Heart left ventricle (tissue), 16 donors: ENCODE results near the gene SF3A2. TPM values are rescaled to one million over a fixed set of nuclear protein-coding genes. Genes with fewer than 3 reads are reported as not detected.

Experiments
- ATAC-seq, 4 donors: fragments of 200-7000 bp; cut with Tn5 transposase; one replicate each; pipeline ENCODE4 v1.9.1; 2020 to 2022; ENCODE audit warnings: moderate library complexity in 4 of 4, mild to moderate bottlenecking in 3 of 4, moderate number of reproducible peaks in 1 of 4
- DNase-seq, 5 donors: peaks; one replicate each; pipeline ENCODE4 v3.0.0-alpha.2; 2020
- H3K27ac ChIP-seq, 12 donors: fragments of 200-600 bp; sonication (generic) in 4 of 12; one replicate each; pipeline versions ENCODE4 v1.5.0 to v1.8.0; 2016 to 2022; ENCODE audit warnings: mild to moderate bottlenecking in 2 of 12
- H3K27me3 ChIP-seq, 9 donors: fragments of 200-600 bp; sonication (generic) in 2 of 9; one replicate each; pipeline versions ENCODE4 v1.5.1 to v1.8.0; 2016 to 2022; ENCODE audit warnings: mild to moderate bottlenecking in 3 of 9
- H3K36me3 ChIP-seq, 9 donors: fragments of 200-600 bp; sonication (generic) in 2 of 9; one replicate each; pipeline versions ENCODE4 v1.5.0 to v1.8.0; 2018 to 2022; ENCODE audit warnings: mild to moderate bottlenecking in 2 of 9
- H3K4me1 ChIP-seq, 12 donors: fragments of 200-600 bp; sonication (generic) in 4 of 12; one replicate each; pipeline versions ENCODE4 v1.5.0 to v1.8.0; 2016 to 2022; ENCODE audit warnings: mild to moderate bottlenecking in 3 of 12
- H3K4me3 ChIP-seq, 12 donors: fragments of 200-600 bp; sonication (generic) in 4 of 12; one replicate each; pipeline versions ENCODE4 v1.5.0 to v1.8.0; 2017 to 2022; ENCODE audit warnings: mild to moderate bottlenecking in 9 of 12, moderate library complexity in 4 of 12
- H3K9me3 ChIP-seq, 12 donors: fragments of 200-600 bp; sonication (generic) in 4 of 12; one replicate each; pipeline versions ENCODE4 v1.5.0 to v1.8.0; 2016 to 2022; ENCODE audit warnings: mild to moderate bottlenecking in 1 of 12
- POLR2A ChIP-seq, 2 donors: fragments of 450-650 bp; IDR thresholded peaks; one replicate each; pipeline ENCODE4 v1.6.1; 2017; ENCODE audit warnings: antibody characterized with exemption in 2 of 2, mild to moderate bottlenecking in 2 of 2, moderate library complexity in 2 of 2
- WGBS, 4 donors: extraction: QIAGEN DNeasy Blood & Tissue Kit in 2 of 4; methylation state at CpG; one replicate each; pipeline versions ENCODE4 v1.1.5 to v1.1.7; 2013 to 2018; 5-methylcytosine and 5-hydroxymethylcytosine counted together
- intact Hi-C, 10 donors: fragments of 100-400 bp; cut with DNase I; formaldehyde crosslinking; loops; one replicate each; pipeline versions ENCODE4 v1.11.1 to v1.14.2; 2022
- polyA plus RNA-seq, 2 donors: library from polyadenylated mRNA; stranded (reverse); fragments of 200-250 nt; gene quantifications; one replicate each; pipeline ENCODE4 v1.2.3, GENCODE V29; 2013
- total RNA-seq, 9 donors: library from RNA; depleted of rRNA in 2 of 9; stranded (reverse); fragments of >200 nt in 2 of 9; fragmentation: NEBNext Ultra II Directional in 3 of 9; extraction: Animal tissue kit (Norgen Biotek cat#: 25700) in 3 of 9; gene quantifications; one replicate each; pipeline versions ENCODE4 v1.1.0 to v1.2.4, GENCODE V29; 2016 to 2023
- TF ChIP-seq, protein P1 (sequence below), 12 donors: fragments of 200-600 bp; sonication (generic) in 4 of 12; IDR thresholded peaks; one replicate each; pipeline versions ENCODE4 v1.5.0 to v1.8.0; 2018 to 2022; ENCODE audit warnings: antibody characterized with exemption in 12 of 12, mild to moderate bottlenecking in 5 of 12
- donor health status: ischemic (EF 13 %, LVEDD 7.1; RV severe dilation, severe dysfunction).
- donor health status: healthy with polysubstance abuse.
- donor health status: DM: no; HTN: yes; CAD: no.
- donor health status: DM: no; HTN: no; CAD: no.
- donor health status: ischemic (EF 25% LVEDD 6.9; RV normal size, moderate dysfunction).
- donor health status: ischemic (EF 25% LVEDD 5.7; RV mildly dilated, moderate dysfunction).
- donor health status: healthy.
- donor health status: DM: yes; HTN: yes; CAD: no.
- donor health status: ischemic (EF 35%, LVEDD 5.7; RV mildly dilated, moderate dysfunction).
- donor health status: nonischemic (EF 11% LVEDD 7.7; RV severe dilation, severe dysfunction).
- donor health status: DM: yes; HTN: yes; CAD: no.
- donor health status: PGD.
- donor health status: ischemic (EF 29% LVEDD 5.4; RV normal size, mild dysfunction).
- donor health status: nonischemic (EF 23%, LVEDD 6.1; RV moderate dilation, normal function).

SF3A2 gene
- total and polyA plus RNA-seq, 11 donors = 19.2 to 43.9 (median 28.6) TPM

DNA sequence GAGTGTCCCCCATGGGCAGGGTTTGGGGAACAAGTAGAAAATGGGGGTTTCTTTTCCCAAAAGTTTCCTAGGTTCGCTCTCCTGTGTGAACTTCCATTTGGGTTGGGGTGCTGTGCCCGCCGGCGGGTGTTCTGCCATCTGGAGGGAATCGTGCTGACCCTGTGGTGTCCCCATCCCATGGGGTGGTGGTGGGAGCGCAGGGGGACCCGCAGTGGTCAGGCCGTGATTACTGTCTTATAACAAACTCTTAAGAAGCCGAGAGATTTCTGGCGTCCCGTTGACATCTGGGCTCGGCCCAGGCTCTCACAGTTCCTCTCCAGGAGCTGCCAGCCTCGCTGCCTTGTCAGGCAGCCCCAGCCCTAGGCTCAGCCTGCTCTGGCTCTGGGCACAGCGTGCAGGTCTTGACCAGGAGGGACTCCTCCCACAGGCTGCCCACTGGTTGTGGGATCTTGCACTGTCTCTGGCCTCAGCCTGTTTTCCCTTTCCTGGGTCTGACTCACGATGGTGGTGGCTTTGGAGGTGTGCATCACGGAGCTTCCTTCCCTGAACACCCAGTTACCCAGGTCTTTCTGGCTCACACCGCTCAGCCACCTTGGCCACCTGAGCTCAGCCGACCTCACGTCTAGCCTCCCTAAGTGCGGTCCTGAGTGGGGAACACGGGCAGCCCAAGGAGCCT is 35.0 kb upstream of the SF3A2 start:
- peaks cover 0 to 62% (median 25%) of the 10 kb centered on the region in 9 donors for H3K36me3 ChIP-seq
- 90 to 94% (median 93%) methylated on average over 14 to 21 of the region's 21 CpGs for WGBS, 4 donors
- H3K27me3 ChIP-seq = no peaks in the 10 kb centered on the region
- no peak overlapping the region for H3K4me3 ChIP-seq
- TF ChIP-seq, protein P1, sequence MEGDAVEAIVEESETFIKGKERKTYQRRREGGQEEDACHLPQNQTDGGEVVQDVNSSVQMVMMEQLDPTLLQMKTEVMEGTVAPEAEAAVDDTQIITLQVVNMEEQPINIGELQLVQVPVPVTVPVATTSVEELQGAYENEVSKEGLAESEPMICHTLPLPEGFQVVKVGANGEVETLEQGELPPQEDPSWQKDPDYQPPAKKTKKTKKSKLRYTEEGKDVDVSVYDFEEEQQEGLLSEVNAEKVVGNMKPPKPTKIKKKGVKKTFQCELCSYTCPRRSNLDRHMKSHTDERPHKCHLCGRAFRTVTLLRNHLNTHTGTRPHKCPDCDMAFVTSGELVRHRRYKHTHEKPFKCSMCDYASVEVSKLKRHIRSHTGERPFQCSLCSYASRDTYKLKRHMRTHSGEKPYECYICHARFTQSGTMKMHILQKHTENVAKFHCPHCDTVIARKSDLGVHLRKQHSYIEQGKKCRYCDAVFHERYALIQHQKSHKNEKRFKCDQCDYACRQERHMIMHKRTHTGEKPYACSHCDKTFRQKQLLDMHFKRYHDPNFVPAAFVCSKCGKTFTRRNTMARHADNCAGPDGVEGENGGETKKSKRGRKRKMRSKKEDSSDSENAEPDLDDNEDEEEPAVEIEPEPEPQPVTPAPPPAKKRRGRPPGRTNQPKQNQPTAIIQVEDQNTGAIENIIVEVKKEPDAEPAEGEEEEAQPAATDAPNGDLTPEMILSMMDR (IDR thresholded peaks at IDR 0.05) = no peak
- TF ChIP-seq POLR2A (IDR thresholded peaks at IDR 0.05) = no peak
- ATAC-seq (no peak), DNase-seq (no peak)
- intact Hi-C loops = loop anchor here in 2 of 10 donors (5.0 to 10.0 kb wide), 2 partner anchors 44 to 47 kb away; partner anchors contain the start of gene AP3D1 (in 1 of the 2)
- no peaks in the 10 kb centered on the region for H3K9me3 ChIP-seq
- no peak overlapping the region for H3K27ac ChIP-seq
- peaks cover 0 to 7% (median 0%) of the 10 kb centered on the region in 12 donors for H3K4me1 ChIP-seq

DNA sequence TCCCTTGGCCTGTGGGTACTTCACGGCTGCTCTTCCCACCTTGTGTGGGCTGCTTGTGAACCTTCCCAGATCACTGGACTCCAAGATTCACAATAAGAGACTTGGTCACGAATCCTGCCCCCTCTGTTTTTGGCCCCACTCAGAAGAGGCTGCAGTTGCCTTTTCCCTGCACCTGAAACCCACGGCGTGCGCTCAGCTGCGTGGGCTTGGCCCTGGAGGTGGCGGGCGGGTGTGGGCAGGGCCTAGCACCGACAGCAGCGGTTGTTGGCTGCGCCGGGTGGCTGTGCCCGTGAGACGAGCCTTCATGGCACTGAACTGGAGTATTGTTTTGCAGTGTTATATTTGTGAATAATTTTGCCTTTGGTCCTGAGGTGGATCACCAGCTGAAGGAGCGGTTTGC is 34.3 kb upstream of the SF3A2 start:
- Histone ChIP-seq H3K27me3 (no peaks in the 10 kb centered on the region), H3K4me3 (no peak overlapping the region), H3K4me1 (peaks cover 0 to 8% (median 0%) of the 10 kb centered on the region in 12 donors), H3K27ac (no peak overlapping the region), H3K9me3 (no peaks in the 10 kb centered on the region), H3K36me3 (peaks cover 0 to 62% (median 33%) of the 10 kb centered on the region in 9 donors)
- TF ChIP-seq, protein P1 (IDR thresholded peaks at IDR 0.05) = no peak
- TF ChIP-seq POLR2A (IDR thresholded peaks at IDR 0.05) = no peak
- ATAC-seq (no peak), DNase-seq (no peak)
- intact Hi-C loops = loop anchor here in 2 of 10 donors (5.0 to 10.0 kb wide), 2 partner anchors 45 to 48 kb away; partner anchors contain the start of gene AP3D1 (in 1 of the 2)
- 93 to 96% (median 94%) methylated on average over 9 to 15 of the region's 15 CpGs for WGBS, 4 donors

DNA sequence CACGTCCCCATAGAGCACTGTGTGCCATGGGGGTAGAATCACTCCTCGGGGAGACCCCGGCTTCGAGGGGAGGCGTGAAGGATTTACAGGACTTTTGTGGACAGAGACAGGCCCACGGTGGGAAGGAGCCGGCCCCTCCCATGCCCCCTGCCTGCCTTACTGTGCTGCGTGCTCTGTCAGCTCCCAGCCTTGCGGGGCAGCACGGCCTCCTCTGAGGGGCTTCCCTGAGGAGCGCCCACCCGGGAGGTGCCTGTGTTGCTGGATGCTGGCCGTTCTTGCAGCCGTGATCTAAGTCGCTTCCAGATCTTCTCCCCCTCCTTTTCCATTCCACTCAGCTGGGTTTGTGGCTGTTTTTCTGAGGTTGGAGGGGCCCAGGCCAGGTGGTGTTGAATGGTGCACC is 29.6 kb upstream of the SF3A2 start:
- no peak for ATAC-seq
- TF ChIP-seq POLR2A (IDR thresholded peaks at IDR 0.05) = no peak
- TF ChIP-seq, protein P1 (IDR thresholded peaks at IDR 0.05) = no peak
- H3K9me3 ChIP-seq = no peaks in the 10 kb centered on the region
- peaks cover 0 to 18% (median 12%) of the 10 kb centered on the region in 12 donors for H3K4me1 ChIP-seq
- peaks cover 3 to 80% (median 50%) of the 10 kb centered on the region in 9 donors for H3K36me3 ChIP-seq
- no peaks in the 10 kb centered on the region for H3K27me3 ChIP-seq
- no peak overlapping the region for H3K4me3 ChIP-seq
- no peak for DNase-seq
- intact Hi-C loops = loop anchor here in 2 of 10 donors (5.0 to 10.0 kb wide), 2 partner anchors 52 to 55 kb away; partner anchors contain the start of gene AP3D1 (in 2 of the 2)
- WGBS, 4 donors = 89 to 96% (median 95%) methylated on average over 13 to 15 of the region's 15 CpGs
- H3K27ac ChIP-seq = no peak overlapping the region
